ENCODE measurements around the gene UBE2M.

DNA sequence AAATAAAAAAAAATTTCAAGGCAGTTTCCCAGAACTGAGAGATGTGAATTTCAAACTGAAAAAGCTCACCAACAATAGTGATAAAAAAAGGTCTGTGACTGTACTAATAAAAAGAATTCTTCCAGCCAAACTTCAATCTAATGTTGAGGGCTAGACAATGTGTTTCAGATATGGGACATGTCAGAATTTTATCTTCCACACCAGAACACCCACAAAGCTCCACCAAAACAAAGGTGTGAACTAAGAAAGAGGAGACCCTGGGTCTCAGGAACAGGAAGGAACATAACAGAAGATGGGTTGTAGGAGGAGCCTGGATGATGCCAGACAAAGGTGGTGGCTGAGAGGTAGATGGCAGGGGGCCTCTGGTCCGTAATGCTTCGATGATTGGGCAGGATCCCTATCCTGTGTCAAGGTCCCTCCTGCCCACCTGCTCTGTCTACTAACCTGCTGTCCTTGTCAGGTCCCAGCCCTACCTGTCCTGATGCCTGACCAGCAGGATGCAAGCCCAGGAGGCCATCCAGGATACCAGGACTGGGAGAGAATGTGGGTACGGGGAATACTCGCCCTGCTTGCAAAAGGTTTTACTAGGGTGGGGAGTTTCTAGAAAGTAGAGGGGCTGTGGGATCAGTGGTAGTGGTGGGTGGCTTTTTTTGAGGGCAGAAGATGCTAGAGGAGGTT lies 10.2 kb upstream of the UBE2M start:
- TF ChIP-seq, protein P1, sequence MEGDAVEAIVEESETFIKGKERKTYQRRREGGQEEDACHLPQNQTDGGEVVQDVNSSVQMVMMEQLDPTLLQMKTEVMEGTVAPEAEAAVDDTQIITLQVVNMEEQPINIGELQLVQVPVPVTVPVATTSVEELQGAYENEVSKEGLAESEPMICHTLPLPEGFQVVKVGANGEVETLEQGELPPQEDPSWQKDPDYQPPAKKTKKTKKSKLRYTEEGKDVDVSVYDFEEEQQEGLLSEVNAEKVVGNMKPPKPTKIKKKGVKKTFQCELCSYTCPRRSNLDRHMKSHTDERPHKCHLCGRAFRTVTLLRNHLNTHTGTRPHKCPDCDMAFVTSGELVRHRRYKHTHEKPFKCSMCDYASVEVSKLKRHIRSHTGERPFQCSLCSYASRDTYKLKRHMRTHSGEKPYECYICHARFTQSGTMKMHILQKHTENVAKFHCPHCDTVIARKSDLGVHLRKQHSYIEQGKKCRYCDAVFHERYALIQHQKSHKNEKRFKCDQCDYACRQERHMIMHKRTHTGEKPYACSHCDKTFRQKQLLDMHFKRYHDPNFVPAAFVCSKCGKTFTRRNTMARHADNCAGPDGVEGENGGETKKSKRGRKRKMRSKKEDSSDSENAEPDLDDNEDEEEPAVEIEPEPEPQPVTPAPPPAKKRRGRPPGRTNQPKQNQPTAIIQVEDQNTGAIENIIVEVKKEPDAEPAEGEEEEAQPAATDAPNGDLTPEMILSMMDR (IDR thresholded peaks at IDR 0.05): no peak
- TF ChIP-seq ZFX (IDR thresholded peaks at IDR 0.05; ENCODE audit: borderline replicate concordance): no peak
